Activated T-cell treated with anti-CD3 and anti-CD28 coated beads, Interleukin-2, amount 50 U/mL, for 72 hours (primary cell): ENCODE measurements around the gene MIEF1. TPM values are rescaled to one million over a fixed set of nuclear protein-coding genes. Genes with fewer than 3 reads are reported as not detected.

ENCODE experiments used
- ATAC-seq, 2 donors: fragments of 150-1000 bp; cut with Tn5 transposase; replicated peaks in 1 of 2; 2 replicates each; pipeline ENCODE4 v1.10.0; 2021; ENCODE audit warnings: moderate library complexity in 2 of 2, mild to moderate bottlenecking in 1 of 2
- DNase-seq, 2 donors: peaks; one replicate each; pipeline ENCODE4 v3.0.0; 2021 to 2022; ENCODE audit warnings: mixed read lengths in 1 of 2
- H3K27ac Mint-ChIP-seq: one replicate; pipeline ENCODE4 v1.8.0; 2022; ENCODE audit warnings: mild to moderate bottlenecking, moderate library complexity, mixed read lengths
- H3K27me3 Mint-ChIP-seq: one replicate; pipeline ENCODE4 v1.8.0; 2022; ENCODE audit warnings: low read depth, mixed read lengths
- H3K36me3 Mint-ChIP-seq, 2 donors: one replicate each; pipeline ENCODE4 v1.8.0; 2022; ENCODE audit warnings: mixed read lengths in 2 of 2, mild to moderate bottlenecking in 1 of 2; ENCODE audit not compliant: insufficient read depth in 2 of 2
- H3K4me1 Mint-ChIP-seq: one replicate; pipeline ENCODE4 v1.8.0; 2022; ENCODE audit warnings: low read depth, mixed read lengths
- H3K4me3 Mint-ChIP-seq, 2 donors: one replicate each; pipeline ENCODE4 v1.8.0; 2022; ENCODE audit warnings: mild to moderate bottlenecking in 2 of 2, mixed read lengths in 2 of 2, moderate library complexity in 2 of 2
- H3K9me3 Mint-ChIP-seq, 2 donors: one replicate each; pipeline ENCODE4 v1.8.0; 2022; ENCODE audit warnings: mixed read lengths in 2 of 2
- total RNA-seq, 2 donors: library from RNA; stranded (reverse); gene quantifications; one replicate each; pipeline ENCODE4 v1.2.3, GENCODE V29; 2022

MIEF1 gene
- 10 to 100 TPM; 49.5 to 58.3 TPM for total RNA-seq

DNA sequence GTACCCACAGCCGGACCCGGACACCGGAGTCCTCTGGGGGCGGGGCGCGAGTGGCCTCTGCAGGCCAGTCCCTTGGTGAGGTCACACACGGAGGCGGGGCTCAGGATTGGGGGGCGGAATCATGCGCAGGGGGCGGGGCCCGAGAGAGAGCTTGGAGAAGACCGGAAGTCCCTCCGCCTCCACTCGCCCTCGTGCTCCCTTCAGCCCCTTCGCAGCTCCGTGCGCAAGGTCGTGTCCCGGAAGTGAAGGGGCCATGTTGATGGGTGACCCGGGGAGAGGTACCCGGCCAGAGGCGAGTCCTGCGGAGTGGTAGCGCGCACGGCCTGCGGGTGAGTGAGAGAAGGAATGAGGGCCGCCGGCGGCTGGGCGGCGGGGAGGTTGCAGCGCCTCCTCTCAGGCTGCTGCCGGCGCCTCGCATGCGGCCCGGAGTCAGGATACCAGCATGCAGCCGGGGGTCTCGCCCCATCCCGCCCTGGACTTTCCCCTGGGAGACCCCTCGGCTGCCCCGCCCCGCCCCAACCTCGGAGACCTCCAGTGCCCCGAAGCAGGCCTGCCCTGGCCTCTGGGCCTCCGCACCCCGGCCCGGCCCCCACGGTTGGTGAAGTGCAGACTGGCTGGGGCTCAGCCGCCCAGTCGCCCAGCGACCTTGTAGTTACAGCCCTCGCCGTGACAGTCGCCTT is at the start of gene MIEF1:
Gene MIEF1, plus strand, starts transcription at position 182 of the 680 bp plus-strand sequence. CDS start 9,005 bp downstream, outside the sequence.
- peak within 1 kb of the TSS; percentile 86 to 92 for H3K4me3 Mint-ChIP-seq
- peaks cover 39% of the 10 kb centered on the region for H3K4me1 Mint-ChIP-seq
- H3K9me3 Mint-ChIP-seq, result no peaks in the 10 kb centered on the region
- H3K36me3 Mint-ChIP-seq, result peaks cover 13 to 22% of the 10 kb centered on the region in 2 donors
- H3K27me3 Mint-ChIP-seq, result no peaks in the 10 kb centered on the region
- peak within 1 kb of the TSS; percentile 94 for H3K27ac Mint-ChIP-seq
- peak; percentile 97 to 98 for DNase-seq
- peak; percentile 99 for ATAC-seq

DNA sequence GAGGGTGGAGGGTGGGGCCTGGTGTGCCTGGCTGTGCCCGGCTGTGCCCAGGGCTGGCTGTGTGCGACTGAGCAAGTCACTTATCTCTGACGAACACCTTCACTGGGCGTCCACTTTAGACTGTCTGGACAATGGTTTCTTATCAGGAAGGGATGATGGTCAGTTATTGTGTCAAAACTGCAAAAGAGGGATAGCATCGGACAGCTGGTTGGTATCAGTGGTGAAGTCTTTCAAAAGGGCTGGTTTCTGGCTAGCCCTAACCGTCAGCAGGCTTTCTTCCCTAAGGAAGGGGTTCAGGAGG is 49.4 kb upstream of the MIEF1 start:
- Mint-ChIP-seq H3K4me1 (peaks cover 38% of the 10 kb centered on the region), H3K9me3 (no peaks in the 10 kb centered on the region), H3K36me3 (peaks cover 3 to 5% of the 10 kb centered on the region in 2 donors), H3K27me3 (peaks cover 21% of the 10 kb centered on the region), H3K4me3 (no peak overlapping the region), H3K27ac (no peak overlapping the region)
- ATAC-seq (no peak), DNase-seq (no peak)

DNA sequence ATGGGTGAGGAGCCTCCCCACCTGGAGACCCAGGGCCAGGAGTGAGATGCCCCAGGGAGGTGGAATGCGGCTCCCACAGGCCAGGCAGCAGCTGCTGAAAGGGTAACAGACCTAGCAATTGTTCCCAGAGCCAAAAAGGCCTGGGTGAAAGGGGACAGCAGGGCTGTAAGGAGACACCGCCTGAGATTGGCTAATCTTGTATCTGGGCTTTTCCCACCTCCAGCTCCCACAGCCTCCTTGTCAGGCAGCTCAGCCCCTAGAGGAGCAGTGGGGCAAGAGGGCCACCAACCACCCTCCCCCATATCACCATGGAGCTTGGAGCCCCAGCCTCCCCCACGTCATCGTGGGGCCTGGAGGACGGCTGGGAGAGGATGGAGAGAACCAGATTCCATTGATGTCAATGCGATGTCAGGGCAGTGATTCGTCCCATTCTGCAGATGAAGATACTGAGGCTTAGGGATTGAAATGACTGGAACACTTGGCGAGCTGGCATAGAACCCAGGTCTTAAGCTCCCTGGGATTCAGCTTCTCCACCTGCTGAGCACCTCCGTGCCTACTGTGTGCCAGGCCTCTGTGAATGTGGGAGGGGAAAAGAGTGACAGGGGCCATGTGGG is 48.2 kb upstream of the MIEF1 start:
- Mint-ChIP-seq H3K9me3 (no peaks in the 10 kb centered on the region), H3K27me3 (peaks cover 32% of the 10 kb centered on the region), H3K4me3 (no peak overlapping the region), H3K36me3 (peaks cover 3 to 6% of the 10 kb centered on the region in 2 donors), H3K27ac (no peak overlapping the region), H3K4me1 (peaks cover 34% of the 10 kb centered on the region)
- DNase-seq, result no peak
- ATAC-seq, result no peak

DNA sequence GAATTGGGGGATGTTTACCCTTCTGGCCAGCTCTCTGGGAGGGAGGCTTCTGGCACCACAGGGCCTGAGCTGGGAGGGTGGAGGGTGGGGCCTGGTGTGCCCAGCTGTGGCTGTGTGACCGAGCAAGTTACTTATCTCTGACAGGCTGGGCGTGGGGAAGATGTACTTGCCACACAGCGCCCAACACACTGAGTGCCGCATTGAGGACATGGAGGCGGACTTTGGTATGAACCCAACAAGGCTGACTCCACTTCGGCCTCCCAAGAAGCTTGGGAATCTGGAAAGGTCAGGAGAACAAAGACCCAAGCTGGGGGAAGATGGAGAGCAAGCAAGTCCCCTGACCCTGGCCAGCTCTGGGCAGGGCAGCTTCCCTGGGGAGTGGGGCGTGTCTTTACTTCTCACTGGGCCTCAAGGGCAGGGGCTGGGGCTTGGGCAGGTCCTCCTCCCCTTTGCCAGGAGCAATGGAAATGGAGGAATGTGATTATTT is 47.7 kb upstream of the MIEF1 start:
- Mint-ChIP-seq H3K4me1 (peaks cover 28% of the 10 kb centered on the region), H3K36me3 (peaks cover 3 to 6% of the 10 kb centered on the region in 2 donors), H3K27ac (no peak overlapping the region), H3K27me3 (peaks cover 34% of the 10 kb centered on the region), H3K9me3 (no peaks in the 10 kb centered on the region), H3K4me3 (no peak overlapping the region)
- ATAC-seq, result no peak
- DNase-seq, result no peak

DNA sequence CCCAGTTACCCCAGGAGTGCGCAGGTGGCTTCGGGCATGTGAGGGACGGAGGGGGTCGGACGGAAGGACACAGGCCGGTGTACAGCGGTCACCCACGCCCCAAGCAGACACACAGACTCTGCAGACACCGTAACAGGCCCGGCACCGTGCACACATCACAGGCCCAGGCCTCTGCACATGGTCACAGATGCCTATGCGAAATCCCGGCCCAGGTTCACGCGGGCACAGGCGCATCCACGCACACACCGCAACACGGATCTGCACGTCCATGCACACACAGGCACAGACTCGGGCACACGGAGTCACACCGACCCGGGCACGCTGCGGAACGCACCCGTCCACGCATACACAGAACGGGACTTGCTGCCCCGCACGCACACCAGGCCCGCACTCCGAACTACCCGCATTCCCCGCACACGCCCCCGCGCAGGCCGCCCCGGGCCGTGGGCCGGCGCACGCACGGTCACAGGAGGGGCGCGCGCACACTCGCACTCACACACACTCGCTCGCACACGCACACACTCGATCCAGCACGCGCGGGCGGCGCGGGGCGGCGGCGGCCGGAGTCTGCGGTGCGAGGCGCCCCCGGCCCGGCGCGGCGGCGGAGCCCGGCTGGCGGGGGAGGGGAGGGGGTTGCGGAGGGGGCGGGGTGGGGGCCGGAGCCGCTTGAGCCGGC is 45.4 kb upstream of the MIEF1 start, which contains the start of gene MGAT3:
Gene MGAT3, plus strand, starts transcription at position 491 of the 676 bp plus-strand sequence. CDS start 30,336 bp downstream, outside the sequence.
- peak in 1 of 2 donors; percentile 3 for ATAC-seq
- peaks cover 34% of the 10 kb centered on the region for H3K27me3 Mint-ChIP-seq

DNA sequence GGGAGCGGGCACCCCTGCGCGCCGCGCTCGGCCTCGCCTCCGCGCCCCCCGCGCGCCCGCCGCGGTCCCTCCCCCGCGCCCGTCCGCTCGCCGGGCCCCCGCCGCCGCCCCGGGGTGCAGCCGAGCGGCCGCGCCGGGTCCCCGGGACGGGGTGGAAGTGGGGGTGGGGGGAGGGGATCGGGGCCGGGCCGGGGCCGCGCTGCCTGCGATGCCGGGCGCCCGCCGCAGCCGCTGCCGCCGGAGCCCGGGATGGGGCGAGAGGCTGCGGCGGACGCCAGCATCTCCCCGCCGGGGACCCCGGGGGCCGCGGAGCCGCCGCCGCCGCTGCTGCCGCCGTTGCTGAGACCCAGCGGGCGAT is 44.9 kb upstream of the MIEF1 start:
- DNase-seq, result no peak
- no peak overlapping the region for H3K4me3 Mint-ChIP-seq
- peak; percentile 33 to 46 for ATAC-seq
- no peaks in the 10 kb centered on the region for H3K9me3 Mint-ChIP-seq
- peaks cover 16% of the 10 kb centered on the region for H3K4me1 Mint-ChIP-seq
- no peak overlapping the region for H3K27ac Mint-ChIP-seq
- H3K27me3 Mint-ChIP-seq, result peaks cover 34% of the 10 kb centered on the region
- H3K36me3 Mint-ChIP-seq, result peaks cover 3 to 6% of the 10 kb centered on the region in 2 donors

More for the DNA sequence above, 45.4 kb upstream of the MIEF1 start, which contains the start of gene MGAT3:
- no peak for DNase-seq
- Mint-ChIP-seq H3K4me3 (peak within 1 kb of the TSS; percentile 65 to 74), H3K9me3 (no peaks in the 10 kb centered on the region), H3K4me1 (peaks cover 20% of the 10 kb centered on the region), H3K36me3 (peaks cover 3 to 6% of the 10 kb centered on the region in 2 donors), H3K27ac (no peak within 1 kb of the TSS)

DNA sequence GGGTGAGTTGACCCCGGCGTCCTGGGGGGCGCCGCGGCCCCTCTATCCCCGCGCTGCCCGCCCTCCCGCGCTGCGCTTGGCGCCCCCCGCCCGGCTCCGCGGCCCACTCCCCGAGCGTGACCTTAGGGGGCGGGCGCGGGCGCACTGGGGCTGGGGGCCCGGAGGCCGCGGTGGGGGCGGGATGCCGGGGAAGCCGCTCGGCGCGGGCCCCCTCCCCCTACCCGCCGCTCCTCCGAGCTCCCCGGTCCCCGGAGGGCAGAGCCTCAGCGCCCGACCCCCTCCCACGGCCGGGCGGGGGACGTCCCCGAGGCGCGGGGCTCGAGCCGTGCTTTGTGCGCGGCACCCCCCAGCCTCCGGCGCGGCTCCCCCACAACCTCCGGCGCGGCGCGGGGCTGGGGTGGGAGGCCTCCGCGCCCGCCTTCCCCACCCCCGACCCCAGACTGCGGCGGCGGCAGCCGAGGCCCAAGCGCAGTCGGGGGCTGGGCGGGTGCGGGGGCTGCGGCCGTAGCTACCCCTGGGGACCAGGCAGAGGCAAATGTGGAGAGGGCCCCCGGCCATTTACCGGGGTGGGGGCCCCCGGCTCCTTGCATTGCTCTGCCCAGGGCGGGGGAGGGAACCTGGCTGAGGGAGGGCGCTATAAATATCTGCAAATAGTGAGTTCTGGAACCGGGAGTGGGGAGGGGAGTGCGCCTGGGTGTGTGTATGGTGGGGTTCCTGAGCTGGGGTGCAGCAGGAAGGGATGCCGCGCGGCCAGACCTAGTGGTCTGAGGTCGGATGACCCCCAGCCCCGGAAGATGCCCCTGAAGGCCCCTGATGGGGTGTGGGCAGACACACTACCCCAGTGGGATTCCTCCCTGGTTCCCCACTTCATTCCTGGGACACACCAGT is 44.3 kb upstream of the MIEF1 start:
- peaks cover 3 to 6% of the 10 kb centered on the region in 2 donors for H3K36me3 Mint-ChIP-seq
- DNase-seq, result no peak
- H3K27ac Mint-ChIP-seq, result no peak overlapping the region
- peak; percentile 31 to 51 for ATAC-seq
- H3K9me3 Mint-ChIP-seq, result no peaks in the 10 kb centered on the region
- H3K27me3 Mint-ChIP-seq, result peaks cover 34% of the 10 kb centered on the region
- H3K4me1 Mint-ChIP-seq, result peaks cover 15% of the 10 kb centered on the region
- peak overlapping the region; percentile 57 to 78 for H3K4me3 Mint-ChIP-seq

DNA sequence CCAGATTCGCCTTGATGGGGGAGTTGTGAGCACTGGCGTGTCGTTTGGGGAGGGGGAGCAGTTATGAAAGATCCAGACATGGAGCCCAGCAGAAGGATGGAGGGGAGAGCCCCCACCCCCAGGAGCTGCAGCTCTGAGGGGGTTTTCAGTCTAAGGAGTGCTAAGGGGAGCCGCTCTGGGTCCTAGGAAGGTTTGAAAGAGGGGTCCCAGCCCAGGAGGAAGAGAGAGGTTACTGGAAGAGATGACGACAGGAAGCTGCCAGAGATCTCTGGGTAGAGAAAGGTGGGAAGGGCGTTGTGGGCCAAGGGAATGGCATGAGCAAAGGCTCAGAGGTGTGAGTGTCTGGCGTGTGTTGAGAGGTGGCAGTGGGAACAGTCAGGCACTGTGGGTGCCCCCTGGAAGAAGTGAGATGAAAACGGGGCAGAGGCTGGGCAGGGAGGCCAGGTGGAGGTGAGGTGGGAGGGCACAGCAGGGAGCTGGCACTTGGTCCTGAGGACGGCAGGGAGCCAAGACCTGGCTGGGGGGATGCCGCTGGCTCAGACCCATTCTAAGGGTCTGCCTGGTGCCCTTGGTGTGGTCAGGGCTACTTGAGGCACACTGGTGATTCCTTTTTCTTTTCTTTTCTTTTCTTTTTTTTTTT is 43.5 kb upstream of the MIEF1 start:
- Mint-ChIP-seq H3K9me3 (no peaks in the 10 kb centered on the region), H3K27me3 (peaks cover 34% of the 10 kb centered on the region), H3K4me3 (peak overlapping the region; percentile 57 to 78), H3K4me1 (peaks cover 15% of the 10 kb centered on the region), H3K27ac (no peak overlapping the region), H3K36me3 (peaks cover 3 to 6% of the 10 kb centered on the region in 2 donors)
- DNase-seq (no peak), ATAC-seq (no peak)

DNA sequence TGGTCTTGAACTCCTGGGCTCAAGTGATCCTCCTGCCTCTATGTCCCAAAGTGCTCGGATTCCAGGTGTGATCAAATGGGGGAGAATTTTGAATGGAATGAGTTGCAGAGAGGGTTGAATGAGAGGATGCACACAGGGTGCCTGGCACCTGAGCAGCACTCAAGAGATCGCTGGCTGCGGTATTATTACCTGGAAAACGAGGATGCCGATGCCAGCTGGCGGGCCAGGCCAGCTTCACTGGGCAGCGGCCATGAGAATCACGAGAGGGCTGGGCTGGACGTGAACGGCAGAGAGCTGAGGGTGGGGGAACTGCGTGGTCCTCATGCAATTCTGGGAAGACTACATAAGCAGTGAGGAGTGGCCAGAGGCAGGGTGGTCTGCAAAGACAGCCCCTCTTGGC is 42.4 kb upstream of the MIEF1 start:
- DNase-seq (no peak), ATAC-seq (no peak)
- peaks cover 3 to 6% of the 10 kb centered on the region in 2 donors for H3K36me3 Mint-ChIP-seq
- no peak overlapping the region for H3K4me3 Mint-ChIP-seq
- peaks cover 24% of the 10 kb centered on the region for H3K27me3 Mint-ChIP-seq
- no peaks in the 10 kb centered on the region for H3K9me3 Mint-ChIP-seq
- peaks cover 15% of the 10 kb centered on the region for H3K4me1 Mint-ChIP-seq
- no peak overlapping the region for H3K27ac Mint-ChIP-seq

DNA sequence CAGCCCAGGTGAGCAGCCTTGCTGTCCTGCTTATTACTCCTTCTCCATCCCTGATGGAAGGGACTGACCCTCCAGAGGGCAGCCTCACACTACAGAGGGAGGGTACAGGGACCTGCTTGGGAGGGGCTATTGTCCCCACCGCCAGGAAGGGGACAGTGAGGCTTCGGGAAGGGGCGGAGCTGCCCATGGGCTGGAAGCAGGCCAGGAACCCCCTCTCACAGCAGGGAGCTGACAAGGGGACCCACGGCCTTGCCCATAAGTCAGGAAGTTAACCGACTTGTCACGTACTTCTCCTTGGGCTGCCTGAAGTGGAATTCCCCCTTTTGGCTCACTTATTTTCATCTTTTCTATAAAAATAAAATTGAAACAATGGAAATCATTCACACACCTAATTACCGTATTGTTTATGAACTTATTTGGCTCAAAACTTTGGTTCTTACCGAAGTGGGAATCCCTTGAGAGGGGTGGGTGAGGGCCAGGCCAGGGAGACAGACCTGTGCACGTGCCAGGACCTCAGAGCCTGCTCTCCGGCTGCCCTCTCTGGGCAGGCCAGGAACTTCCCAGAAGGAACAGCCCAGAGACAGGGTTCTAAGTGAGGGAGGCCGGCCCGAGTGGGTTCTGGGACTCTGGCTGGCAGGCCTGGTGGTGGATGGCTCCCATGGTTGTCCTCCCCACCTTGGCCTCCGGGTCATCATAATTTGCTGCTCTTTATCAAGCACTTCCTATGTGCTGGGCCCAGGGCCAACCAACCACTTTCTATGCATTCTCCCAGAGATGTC is 39.5 kb upstream of the MIEF1 start:
- Mint-ChIP-seq H3K4me3 (no peak overlapping the region), H3K27ac (no peak overlapping the region), H3K27me3 (peaks cover 12% of the 10 kb centered on the region), H3K9me3 (no peaks in the 10 kb centered on the region), H3K36me3 (peaks cover 0 to 1% of the 10 kb centered on the region in 2 donors), H3K4me1 (peaks cover 7% of the 10 kb centered on the region)
- ATAC-seq (no peak), DNase-seq (no peak)

DNA sequence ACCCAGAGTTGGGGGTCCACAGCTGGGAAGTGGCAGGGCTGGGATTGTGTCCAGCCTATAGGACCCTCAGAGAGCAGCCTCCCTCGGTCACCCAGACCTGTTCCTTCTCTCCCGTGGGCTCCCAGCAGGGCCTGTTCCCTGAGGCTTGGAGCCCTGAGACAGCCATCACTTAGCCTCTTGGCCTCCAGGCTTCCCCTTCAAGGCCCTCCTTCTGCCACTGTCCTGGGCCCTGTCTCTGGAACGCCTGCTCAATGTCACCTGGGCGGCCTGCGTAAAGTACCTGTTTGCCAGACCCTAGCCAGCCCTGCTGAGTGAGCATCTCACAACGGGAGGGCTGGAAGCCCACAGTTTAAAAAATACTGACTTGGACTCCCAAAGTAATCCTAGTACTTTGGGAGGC is 38.8 kb upstream of the MIEF1 start:
- Mint-ChIP-seq H3K36me3 (no peaks in the 10 kb centered on the region), H3K27me3 (peaks cover 7% of the 10 kb centered on the region), H3K9me3 (no peaks in the 10 kb centered on the region), H3K4me3 (no peak overlapping the region), H3K27ac (no peak overlapping the region), H3K4me1 (peaks cover 4% of the 10 kb centered on the region)
- ATAC-seq (no peak), DNase-seq (no peak)
